Stimulated activated CD4-positive, alpha-beta T cell treated with anti-CD3 and anti-CD28 coated beads, Interleukin-15, amount 100 ng/mL, for 1 hour (primary cell): ENCODE results near the gene RSPO4.

ENCODE experiments used
- DNase-seq, 2 donors: peaks; one replicate each; pipeline ENCODE4 v3.0.0-alpha.2; 2020; ENCODE audit warnings: low read depth in 1 of 2, low spot score in 1 of 2

RSPO4 gene

DNA sequence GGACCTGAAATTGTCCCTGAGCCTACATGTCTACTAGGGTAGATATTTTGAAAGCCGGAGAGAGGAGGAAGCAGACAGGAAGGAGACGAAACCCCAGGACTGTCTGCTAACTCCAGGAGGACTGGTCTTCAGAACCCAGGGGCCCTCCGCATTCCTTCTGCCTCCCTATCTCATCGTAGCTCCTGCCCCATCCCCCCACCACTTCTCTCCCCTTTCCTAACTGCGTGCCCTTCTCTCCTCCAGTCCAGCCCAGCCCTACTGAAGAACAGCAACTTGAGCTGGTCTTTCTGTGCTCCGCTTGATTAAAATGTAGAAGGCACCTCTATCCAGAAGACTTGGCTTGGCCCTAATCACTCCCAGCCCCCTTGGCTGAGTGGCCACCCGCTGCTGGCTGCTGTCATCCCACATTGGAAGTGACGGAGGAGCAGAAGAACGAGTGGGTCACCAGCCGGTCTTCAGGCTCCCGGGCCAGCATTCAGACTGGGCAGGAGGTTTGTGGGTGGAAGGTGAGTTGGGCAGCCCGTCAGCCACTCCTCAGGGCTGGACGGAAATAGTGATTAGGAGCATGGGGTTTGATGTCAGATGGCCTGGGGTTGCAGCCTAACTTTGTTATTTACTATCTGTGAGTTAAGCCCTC, 57.2 kb downstream of the RSPO4 start:
- no peak for DNase-seq

DNA sequence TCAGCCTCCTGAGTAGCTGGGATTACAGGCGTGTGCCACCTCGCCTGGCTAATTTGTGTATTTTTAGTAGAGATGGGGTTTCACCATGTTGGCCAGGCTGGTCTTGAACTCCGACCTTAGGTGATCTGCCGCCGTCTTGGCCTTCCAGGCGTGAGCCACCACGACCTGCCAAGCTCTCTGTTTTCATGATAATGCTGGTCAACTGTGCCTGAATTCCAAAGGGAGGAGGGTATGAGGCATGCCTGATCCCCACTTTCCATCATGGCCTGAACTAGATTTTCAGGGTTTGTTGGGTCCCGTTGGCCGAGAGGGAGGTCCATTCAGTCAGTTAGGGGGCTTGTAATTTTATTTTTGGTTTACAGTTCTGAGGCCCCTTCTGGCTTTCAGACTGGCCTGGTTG, 58.0 kb downstream of the RSPO4 start:
- no peak for DNase-seq

DNA sequence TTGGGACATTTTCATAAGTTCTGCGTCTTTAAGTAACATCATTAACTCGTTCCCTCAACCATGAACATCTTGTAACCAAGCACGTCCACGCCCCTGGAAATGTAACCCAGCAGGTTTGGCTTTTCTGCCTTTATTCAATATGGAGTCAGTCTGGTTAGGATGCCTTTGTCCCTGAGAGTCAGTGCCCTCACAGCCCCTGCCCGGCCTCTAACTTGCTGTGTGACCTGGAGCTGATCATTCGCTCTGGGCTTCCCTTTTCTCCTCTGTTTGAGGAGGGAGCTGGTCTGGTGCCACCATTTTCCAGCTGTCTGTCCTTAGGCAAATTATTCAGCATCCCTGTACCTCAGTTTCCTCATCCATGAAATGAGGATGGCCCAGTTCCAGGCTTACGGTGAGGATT, 59.5 kb downstream of the RSPO4 start:
- DNase-seq, result no peak

DNA sequence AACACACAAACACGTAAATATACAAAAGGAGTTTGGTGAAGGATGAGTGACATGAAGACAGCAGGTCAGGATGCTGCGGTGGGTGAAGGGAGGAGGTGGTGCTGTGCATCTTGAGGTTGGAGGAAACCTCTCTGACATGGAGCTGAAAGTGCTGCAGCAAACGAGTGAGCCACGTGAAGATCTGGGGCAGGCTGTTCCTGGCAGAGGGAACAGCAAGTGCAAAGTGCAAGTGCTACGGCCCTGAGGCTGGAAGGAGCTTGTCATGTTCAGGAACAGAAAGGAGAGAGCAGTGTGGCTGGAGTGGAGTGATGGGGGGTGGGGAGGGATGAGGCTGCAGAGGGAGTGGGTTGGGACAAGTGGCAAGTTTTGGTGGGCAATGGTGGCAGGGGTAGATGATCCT, 61.2 kb downstream of the RSPO4 start:
- no peak for DNase-seq

DNA sequence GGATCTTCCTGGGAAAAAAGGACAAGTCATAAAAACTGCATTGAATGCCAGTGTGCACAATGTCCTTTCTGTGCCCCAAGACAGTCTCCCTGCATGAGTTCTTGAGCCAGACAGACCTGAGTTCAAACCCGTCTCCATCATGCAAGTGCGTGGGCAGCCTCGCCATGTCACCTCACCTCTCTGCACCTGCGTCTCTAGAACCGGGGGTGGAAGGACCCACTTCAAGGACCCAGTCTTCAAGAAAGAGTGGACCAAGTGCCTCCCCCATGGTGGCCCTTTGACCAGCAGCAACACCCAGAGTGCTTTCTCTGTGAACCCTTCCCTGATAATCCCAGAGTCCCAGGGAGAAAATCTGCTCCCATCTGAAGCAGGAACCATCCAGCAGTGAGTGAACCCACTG, 62.5 kb downstream of the RSPO4 start:
- DNase-seq, result no peak

DNA sequence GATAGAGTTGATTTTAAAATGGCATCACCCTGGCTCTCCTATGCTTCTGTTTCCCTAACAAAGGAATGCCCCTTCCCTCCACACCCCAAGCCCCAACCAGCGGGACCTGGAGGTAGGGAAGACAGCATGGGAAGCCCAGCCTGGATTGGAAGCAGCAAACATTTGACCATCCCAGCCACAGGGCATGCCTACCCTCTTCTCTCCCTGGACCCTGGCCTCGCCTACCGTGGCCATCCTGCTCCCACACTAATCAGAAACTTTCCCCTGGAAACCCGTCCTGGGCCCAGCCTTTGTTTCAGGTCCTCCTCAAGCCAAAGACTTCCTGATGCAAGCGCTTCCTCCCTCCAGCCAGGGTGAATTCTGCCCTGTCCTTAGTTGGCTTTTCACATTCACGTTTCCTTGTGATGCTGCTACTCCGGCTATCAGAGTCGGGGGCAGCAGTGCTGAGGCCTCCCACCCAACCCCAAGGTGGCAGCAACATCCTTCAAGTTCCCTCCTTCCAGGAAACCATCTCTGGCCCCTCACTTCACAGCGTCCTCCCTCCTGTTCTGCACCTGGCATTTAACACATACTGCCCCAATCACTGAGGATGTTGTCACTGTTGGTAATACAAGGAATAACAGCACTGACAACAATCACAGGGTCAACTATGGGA, 67.8 kb downstream of the RSPO4 start:
- DNase-seq, result no peak

DNA sequence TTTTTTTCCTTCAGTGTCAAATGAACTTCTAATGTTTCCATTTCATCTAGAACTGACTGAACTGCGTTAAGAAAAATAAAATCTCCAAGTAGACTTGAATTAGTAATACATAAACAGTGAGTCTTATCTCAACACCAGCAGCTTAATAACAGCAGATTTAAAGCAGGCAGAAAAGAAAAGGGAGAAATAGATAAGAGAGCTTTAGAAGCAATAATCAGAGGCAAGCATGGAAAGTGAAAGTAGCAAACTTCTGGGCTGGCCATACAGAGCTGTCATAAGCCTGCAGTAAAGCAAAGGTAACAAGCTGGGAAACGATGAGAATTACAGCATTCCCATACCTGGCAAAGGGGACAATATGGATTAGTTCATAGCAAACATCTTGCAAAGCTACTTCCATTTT, 69.1 kb downstream of the RSPO4 start:
- no peak for DNase-seq

DNA sequence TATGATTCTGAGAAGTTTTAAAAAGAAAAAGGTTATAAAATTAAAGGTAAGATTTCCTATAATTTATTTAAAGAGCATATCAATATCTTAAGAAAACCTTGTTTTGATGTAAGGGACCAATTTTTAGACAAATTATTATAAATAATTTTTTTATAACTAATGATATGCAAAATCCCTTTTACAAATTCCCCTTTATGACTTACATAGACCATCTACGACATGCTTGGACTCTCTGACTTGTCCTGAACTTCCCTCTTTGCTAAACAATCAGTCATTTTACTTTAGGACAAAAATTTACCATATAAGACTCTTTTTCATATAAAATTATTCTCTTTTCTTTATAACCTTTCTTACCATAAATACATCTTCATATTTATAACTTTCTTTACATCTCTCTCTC, 70.7 kb downstream of the RSPO4 start:
- no peak for DNase-seq

DNA sequence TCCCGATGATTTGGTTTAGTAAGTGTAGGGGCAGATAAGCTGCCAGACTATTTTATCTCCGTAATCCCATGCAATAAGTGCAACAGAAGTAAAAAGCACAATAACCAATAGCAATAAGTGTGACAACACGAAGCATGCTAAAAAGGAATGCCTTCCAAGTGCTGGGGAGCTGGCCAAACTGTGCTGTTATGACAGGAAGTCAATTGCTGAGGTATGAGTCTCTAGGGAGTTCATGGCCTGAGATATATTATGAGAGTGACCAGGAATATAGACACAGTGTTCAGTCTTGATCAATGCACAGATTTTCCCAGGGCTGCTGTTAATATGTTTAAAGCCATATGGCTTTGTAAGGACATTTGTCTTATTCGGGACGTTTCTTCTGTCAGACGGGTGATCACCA, 75.4 kb downstream of the RSPO4 start:
- no peak for DNase-seq

DNA sequence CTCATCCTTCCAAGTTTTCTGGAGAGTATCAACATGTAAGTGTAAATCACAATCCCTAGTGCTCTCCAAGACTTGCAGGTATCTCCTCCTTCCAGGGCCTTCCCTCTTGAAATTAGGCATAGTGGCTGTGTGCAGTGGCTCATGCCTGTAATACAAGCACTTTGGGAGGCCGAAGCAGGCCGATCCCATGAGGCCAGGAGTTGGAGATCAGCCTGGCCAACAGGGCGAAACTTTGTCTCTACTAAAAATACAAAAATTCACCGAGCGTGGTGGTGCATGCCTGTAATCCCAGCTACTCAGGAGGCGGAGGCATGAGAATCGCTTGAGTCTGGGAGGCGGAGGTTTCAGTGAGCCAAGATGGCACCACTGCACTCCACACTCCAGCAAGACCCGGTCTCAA, 76.6 kb downstream of the RSPO4 start:
- DNase-seq, result no peak

DNA sequence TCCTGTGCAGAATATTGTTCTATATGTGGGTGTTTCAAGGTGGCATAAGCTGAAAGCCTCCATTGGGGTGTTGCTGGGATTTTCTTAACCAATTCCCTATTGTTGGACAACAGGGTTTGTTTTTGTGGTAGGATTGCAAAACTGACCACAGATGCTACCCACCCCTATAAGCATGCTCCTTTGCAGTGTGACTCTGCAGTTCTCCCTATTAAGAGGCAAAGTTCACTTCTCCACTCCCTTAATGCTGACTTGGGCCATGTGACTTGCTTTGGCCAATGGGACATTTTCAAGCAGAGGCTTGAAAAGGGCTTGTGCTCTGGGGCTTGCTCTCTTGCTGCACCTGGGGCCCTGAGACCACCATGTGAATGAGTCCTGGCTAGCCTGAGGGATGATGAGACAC, 77.5 kb downstream of the RSPO4 start:
- DNase-seq, result no peak

DNA sequence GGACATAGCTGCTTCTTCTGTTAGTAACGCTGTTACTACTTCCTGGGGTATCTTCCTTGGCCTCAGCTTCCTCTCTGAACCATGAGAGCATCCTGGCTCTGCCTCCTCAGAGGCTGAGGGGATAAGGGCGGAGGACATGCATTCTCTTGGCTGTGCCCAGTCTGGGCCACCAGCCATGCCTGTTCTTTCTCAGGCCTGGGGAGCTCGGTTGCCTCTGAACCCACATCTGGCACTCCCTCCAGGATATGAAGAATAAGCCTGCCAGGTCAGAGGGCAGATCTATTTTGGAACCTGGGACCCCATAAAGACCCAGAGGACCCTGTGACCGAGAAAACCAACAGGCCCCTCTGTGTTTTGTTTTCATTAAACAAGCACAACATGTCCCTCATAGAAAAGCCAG, 79.3 kb downstream of the RSPO4 start:
- DNase-seq, result no peak

DNA sequence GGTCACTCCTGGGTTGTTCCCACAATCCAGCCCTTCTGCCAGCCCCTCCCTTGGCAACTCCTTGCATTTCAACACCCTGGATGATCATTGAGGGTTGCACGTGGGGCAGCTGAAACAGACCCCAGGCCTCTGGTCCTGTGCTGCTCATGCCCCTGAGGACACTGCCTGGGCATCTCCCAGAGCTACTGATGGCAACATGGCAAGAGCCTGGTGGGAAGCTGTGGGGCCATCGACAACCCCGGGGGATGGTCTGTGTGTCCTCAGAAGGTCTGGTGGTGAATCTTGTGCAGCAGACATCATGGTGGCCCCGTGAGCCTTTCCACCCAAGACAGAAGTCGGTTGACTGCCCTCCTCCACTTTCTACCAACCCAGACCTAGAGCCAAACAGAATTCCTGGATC, 81.0 kb downstream of the RSPO4 start:
- no peak for DNase-seq

DNA sequence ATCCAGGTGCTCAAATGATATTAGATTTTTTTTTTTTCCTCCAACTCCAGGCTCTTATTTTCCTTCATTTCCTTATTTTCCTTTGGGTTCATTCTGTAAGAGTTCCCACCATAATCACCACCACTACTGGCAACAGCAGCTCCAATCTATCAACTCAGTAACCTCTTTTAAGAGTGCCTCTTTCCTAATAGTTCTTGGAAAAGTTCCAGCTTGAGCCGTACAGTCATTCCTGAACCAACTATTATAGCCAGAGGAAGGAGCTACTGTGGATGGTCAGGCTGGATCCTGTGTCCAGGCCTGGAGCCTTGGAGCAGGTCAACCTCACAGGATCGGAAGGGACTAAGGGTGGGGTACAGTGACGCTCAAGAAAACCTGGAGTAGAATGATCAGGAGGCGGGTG, 81.8 kb downstream of the RSPO4 start:
- no peak for DNase-seq

DNA sequence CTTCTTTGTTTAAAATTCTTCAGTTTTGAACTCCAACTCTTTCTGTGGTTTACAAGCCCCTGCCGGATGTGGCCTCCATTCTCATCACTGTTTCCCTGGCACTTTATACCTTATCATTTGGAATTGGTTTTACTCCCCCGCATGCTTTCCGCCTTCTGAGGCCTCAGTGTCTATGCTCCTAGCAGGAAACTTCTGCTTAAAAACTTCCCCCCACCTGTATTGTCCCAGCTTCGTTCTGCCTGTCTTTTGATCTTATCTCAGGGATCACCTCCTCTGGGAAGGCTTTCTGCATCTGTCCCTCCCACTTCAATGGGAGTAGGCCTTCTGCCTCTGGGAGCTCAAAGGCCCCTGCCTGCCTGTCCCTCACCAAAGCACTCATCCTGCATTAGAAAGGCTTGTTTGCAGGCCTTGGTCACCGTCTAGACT, 82.6 kb downstream of the RSPO4 start:
- DNase-seq, result no peak

DNA sequence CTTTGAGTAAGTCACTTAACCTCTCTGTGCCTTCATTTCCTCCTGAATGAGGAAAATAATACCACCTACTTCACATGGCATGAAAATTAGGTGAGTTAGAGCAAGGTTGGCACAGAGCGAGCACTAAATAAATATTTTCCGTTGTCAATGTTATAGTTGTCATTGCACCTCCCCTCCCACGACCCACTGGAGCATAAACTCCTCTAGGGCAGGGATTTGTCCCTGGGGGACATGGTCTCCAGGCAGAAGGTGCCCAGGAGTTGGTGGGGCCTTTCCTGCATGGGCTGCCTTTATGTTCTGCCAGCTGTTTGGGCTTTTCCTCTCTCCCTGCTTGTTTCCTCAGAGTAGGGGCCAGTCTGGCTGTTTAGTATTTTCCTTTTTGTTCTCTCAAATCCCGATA, 84.7 kb downstream of the RSPO4 start:
- DNase-seq, result no peak

DNA sequence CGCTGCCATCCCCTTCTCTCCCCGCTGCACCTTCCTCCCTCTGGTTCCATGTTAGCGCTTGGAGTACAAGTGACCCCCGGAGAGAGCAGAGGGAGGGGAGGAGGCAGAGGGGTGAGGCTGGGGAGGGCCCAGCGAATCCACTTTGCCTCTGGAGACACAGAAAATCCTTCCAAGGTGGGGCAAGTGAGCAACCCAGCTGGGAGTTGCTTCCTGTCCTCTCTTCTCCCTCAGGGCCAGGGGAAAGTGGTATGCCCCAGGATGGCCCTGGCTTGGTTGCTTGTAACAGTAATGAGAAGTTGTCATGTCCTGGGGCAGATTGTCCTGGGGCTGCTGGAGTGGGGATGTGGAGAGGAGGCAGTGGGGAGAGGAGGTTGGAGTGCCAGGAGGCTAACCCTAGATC, 85.3 kb downstream of the RSPO4 start:
- DNase-seq, result no peak

DNA sequence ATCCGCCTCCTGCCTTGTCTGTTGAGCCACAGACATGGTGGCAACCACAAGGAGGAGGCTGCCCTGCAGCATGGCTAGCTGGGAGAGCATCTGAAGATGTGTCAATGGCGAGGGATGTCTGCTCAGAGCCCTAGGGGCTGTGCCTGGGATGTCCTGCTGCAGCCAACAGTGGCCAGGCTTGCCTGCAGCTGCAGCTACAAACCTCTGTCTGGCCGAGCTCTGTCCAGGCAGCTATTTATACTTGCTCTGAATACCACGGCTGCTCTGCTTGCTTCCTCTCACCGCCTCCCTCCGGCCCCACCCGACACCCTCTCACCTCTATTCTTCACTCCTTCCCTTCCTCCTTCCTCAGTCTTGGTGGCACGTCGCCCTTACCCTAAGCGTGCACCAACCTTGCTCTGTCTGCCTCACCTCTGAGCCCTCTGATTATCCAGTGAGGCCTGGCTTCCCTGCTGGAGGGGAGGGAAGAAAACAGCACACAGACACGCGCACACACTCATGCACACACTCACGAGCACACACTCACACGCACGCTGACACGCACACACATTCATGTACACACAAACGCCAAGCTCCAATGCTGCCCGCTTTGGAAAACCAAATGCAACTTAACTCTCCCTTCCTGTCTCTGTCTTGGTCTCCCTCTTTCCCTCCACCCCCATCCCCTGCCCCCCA, 85.8 kb downstream of the RSPO4 start, which contains the start of gene ANGPT4:
ANGPT4 (minus strand) TSS at position 210 of the 675 bp plus-strand sequence; CDS start at position 90, 120 bp downstream.
- no peak for DNase-seq

DNA sequence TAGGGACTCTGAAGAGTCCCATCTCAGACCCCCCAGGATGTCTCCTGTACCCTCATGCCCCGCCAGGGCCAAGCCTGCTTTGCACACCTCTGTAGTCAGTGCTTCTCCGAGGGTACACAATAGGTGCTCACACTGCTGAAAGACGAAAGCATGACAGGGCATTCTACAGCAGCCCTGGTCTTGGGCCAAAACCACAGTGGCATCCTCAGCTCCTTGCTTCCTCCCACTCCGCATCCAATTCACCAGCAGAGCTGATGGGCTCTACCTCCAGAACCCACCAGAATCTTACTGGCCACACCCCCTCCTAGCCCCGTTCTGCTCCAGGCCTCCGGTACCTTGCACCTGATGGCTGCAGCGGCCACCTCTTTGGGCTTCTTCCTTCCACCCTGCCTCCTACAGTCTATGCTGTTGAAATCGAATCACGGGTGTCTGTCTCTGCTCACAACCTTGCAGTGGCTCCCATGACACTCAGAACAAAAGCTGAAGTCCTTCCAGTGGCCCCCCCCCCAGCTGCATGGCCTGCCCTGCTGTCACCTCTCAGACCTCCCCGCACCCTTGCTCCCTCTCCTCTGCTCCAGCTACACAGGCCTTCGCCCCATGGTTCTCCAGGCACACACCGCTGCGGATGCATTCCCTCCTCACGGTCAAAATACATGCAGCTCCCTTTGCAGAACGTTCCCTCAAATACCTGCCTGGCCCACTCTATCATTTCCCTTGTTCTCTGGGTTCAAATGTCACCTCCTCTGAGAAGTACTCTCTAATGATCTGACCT, 87.2 kb downstream of the RSPO4 start:
- no peak for DNase-seq

DNA sequence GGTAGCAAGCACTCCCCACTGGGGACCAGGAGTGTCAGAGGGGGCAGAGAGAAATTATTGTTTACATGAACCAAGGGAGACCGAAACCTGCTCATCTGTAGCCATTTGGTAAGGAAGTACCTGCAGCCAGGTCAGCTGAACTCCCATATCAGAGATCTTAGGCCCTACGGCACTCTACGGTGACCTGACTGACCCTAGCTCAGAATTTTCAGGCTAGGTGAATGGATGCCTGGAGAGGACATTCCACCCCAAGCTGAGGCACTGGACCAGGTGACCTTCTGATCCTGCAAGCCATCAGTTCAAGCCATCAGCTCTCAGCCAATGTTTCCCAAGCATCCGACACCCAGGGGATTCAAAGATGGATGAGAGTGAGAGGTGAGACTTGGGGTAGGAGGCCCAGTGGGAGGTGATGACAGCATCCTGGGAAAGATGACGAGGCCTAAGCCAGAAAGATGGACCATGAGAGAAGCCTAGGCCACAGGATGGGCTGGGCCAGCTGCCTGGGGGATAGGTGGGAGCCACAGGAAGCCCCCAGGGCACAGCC, 88.7 kb downstream of the RSPO4 start:
- DNase-seq, result no peak

DNA sequence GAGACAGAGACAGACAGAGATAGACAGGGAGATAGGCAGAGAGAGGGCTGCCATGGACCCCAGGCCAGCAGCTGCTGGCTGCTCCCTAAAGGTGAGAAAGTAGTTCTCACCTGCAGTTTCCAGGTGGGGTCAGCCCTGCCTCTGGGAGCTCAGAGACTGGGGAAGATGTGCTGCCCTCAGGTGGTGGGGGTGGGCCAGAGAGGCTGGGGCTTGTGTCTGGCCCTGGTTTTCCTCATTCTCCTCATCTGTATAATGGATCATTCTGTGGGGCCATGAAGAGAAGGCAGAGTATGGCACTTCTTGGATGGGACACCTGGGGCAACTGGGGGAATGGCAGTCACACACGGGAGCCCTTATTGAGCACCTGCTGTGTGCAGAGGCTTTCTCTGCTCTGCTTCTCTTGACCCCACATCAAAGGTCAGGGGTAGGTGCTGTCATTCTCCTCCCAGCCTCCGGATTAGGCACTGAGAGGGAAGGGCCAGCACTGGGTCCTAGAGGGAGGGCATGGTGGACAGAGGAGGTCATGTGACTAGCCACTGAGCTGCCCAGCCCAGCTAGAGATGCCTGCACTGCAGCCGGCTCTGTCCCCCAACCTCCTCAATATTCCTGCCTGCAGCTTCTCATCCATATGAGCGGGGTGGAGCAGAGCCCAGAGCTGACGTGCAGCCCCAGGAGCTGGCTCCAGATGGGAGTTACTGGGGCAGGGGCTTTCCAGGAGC, 90.1 kb downstream of the RSPO4 start:
- no peak for DNase-seq
